ENCODE measurements around the gene RHOH.

The RHOH gene

DNA sequence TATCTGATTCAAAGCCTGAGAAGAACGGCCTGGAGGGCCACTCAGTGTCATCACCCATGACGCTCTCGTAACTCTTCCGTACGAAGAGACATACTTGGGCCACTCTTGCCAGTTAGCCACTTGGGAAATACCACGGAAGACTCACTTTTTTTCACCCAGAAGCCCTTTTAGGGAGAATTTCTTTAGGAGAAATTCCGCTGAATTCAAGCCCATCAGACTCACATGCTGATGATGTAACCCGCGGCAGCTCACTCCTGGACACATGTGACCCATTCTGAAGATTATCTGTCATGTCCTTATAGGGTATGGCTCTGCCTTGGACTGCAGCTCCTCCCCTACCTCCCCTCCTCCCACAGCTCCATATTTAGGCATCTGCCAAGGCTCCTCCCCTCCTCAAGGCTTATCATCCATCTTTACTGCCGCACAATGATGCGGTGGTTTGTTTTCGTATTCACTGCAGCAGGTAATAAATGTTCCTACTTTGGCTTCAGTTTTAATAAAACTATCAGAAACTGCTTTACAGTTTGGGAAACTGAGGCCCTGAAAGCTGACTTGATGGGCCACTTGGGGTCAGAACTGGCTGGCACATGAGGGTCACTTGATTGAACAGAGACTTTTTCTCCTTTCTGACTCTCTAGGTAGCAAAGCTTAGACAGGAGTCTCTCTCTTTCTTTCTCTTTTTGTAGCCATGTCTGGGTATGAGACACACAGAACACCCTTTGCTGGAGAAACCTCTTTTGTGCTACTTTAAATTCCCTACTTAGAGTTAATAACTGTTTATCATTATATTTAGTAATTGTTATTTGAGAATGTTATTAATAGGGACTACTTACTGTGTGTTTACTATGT, 42.1 kb downstream of the RHOH start:
- DNase-seq, result peak; percentile 27 to 69 (median 59)

- DNase-seq, result no peak
These were observed 43.3 kb downstream of the RHOH start for GRCh38 chr4:40240040-40240653.

GRCh38 chr4:40241026-40241425, 44.2 kb downstream of the RHOH start:
- no peak for DNase-seq

DNA sequence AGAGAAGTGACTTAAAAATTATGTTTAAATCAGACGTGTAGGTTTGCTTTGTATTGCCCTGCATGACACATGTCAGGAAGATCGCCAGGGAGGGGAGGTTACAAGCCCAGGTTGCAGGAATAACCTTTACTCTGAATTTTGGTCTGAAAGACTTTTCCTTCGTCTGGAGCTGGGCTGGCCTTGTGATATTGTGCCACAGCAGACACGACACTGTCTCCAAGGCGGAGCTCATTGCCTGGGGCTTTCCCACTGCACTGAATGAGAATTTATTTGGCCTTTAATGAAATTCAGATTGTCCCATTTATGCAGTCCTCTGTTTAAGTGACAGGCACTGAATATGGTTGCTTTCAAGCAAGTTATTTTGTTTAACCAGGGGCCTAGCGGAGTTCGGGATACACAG, 45.1 kb downstream of the RHOH start:
- no peak for DNase-seq

DNA sequence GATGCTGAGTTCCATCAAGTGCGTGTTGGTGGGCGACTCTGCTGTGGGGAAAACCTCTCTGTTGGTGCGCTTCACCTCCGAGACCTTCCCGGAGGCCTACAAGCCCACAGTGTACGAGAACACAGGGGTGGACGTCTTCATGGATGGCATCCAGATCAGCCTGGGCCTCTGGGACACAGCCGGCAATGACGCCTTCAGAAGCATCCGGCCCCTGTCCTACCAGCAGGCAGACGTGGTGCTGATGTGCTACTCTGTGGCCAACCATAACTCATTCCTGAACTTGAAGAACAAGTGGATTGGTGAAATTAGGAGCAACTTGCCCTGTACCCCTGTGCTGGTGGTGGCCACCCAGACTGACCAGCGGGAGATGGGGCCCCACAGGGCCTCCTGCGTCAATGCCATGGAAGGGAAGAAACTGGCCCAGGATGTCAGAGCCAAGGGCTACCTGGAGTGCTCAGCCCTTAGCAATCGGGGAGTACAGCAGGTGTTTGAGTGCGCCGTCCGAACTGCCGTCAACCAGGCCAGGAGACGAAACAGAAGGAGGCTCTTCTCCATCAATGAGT, 46.6 kb downstream of the RHOH start:
- no peak for DNase-seq

DNA sequence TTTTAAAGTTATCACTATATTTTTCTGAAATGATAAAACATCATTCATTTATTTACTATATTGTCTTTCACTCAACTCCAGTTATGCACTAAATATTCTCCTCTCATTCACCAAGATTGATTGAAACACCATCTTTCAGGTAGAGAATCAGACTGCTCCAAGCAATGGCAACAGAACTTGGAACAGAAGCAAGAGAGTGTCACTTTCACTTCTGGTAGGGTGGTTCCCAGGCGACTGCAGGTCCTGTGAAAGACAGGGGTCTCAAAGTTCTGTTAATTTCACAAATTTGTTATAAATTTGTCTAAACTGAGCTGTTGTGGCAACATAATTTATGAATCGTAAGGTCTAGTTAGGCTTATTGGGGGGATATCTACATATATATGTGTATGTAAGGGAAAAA, 47.8 kb downstream of the RHOH start:
- DNase-seq, result no peak

- DNase-seq, result no peak
These were observed 48.7 kb downstream of the RHOH start for GRCh38 chr4:40245550-40245949.

DNA sequence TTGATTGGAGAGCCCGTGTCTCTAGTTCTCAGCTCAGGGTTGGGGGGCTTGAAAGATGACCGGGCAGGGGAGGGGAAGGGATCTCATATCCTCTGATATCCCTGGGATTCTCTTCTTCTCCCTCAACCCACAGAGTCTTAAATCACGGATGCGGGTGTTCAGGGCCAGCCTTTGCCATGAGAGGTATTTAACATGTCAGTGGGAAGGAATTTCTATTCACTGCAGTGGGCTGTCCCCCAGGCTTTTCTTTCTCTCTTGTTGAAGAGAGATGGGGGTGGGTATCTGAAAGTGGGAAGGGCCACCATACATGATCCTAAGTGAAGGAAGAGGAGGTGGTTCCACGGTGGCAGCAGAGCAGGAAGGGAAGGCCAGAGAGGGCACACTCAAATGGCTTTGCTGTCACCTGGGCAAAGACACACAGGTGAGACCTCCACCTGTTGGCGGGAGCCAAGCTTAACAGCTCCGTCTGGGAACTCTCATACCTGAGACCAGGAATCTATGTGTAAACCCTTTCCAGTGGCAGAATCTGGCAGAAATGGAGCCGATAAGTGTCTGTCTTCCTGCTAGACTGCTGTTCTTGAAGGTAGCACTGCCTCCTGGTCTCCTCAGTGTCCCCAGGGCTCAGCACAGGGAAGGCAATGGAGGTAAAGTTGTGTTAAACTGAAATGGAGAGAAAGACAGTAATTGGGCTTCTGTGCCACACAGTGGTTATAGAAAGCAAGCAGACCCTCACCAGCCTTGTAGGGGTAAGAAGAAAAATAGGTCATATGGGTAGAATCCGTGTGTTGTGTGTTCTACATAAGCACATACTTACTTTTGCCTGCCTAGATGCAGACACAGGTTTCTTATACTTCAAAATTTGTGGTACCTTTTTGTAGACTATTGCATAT, 49.4 kb downstream of the RHOH start:
- no peak for DNase-seq

- DNase-seq, result no peak
These were observed 50.1 kb downstream of the RHOH start for GRCh38 chr4:40246938-40247337.

GRCh38 chr4:40247350-40247749, 50.5 kb downstream of the RHOH start:
- peak in 2 of 4 experiments; percentile 49 to 53 for DNase-seq

DNA sequence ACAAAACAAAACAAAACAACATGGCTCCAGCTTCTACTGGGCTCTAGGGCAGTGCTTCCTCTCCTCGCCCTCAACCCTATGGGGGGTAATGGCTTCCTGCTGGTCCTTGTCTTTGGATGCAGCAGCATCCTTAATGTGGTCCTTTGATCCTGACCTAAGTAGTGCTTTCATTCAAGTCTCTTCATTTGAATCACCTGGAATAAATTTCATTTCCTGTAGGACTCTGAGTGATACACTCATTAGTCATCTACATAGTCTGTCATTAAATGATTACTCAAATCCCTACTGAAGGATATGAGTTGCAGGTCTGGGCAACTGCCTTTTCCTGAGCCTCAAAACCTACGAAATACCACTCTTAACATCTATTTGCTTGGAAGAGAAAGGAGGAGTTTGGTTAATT, 54.5 kb downstream of the RHOH start:
- DNase-seq, result no peak

DNA sequence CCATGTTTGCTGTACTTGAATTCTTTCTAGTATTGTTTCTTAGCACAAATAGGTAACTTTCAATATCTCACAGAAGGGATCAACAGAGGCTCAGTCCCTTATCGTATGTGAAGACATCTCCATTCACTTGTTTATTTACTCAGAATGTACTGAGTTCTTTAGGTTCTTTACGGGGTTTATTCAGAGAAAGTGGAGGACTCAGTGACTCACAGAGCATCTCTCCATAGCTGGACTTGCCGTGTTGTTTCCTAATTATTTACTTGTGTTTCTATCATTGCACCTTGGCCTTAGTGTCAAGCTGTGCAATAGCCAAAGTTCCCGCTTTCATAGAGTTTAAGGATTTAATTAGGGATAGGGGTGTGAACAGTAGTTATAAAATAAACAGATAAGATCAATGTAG, 57.1 kb downstream of the RHOH start:
- no peak for DNase-seq

DNA sequence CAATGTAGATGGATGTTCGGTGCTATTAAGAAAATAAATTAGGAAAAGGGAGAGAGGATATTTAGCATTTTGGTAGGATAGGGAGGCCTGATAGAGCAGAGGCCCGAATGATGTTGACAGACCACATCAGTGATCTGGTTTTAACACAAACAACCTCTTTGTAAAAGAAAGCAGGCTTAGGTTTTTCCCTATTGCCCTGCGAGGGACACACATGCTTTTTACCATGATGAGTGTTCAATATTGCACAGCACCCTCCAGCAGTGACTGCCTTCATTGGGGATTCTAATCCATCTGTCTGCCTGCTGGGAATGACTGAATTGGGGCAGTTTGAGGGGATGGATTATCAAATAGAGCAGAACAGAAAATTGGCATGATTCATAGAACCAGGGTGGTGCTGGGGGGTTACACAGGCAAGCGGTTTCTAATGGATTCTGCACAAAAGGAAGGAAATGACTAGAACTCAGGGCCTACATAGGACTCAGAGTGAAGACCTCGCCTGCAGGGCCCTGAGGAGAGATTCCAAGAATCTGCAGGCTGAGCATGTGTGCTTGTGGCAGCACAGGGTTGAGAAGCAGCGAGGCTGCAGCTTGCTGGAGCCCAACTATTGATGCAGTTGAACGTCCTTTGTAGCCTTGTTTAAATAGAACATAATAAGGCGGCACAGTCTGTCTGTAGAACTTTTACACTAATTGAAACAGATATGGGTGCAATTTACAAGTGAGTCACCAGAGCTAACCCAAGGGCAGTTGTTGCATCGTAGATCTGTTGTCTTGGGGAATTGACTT, 58.0 kb downstream of the RHOH start:
- no peak for DNase-seq

DNA sequence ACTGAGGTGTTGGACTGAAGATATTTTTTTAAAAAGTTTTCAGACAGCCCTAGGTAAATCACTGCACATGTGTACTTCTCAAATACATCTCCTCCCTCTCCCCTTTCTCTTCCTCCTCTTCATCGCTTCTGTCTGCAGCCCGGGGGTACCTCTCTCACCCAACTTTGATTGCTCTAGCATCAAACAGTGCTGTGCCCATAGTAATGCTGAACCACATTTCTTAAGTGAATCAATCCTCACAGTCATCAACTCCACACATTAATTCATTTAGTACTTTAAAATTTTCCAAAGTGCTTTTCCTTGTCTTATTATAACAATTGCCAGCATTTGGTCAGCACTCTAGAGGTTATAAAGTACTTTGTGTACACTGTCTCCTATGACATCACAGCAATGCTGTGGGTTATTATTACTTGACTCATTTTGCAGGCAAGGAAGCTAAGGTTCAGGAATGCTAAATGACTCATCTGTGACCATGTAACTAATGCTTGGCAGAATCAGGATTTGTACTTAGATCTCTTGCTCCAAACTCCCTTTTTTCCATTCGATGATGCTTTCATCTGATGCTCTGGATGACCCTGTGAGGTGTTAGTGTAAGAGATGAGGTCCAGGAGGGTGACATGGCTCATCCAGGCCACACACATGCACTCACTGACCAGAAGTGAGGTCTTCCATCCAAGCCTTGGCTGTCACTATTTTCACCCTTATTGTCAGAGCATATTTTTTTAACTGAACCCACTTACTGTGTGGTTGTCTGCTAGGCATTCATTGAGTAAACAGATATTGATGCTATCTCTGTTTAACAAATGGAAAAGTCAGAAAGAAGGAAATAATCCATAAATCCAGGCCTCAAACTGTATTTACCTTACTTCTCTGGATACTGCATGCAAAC, 58.8 kb downstream of the RHOH start:
- DNase-seq, result no peak

GRCh38 chr4:40256329-40256728, 59.5 kb downstream of the RHOH start:
- no peak for DNase-seq

GRCh38 chr4:40256817-40257216, 60.0 kb downstream of the RHOH start:
- DNase-seq, result no peak

- no peak for DNase-seq
These were observed 61.8 kb downstream of the RHOH start for GRCh38 chr4:40258627-40259026.

GRCh38 chr4:40261231-40262076, 64.6 kb downstream of the RHOH start:
- no peak for DNase-seq

DNA sequence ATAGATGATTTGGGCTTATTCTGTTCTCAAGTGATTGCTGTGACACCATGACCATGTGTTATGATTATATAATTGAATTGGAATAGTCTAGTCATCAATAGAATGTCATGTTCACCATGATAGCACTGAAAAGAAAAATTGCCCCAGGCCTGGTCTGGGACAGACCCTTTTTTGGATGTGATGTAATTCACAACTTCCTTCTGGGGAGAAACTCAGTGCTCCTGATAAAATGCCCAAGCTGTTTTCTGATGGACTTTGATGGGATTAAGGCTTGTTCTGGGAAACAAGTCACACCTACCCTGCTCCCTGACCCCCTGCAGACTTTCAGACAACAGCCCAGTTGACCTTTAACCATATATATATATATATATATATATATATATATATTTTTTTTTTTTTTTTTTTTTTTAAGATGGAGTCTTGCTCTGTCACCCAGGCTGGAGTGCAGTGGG, 65.3 kb downstream of the RHOH start:
- no peak for DNase-seq

DNA sequence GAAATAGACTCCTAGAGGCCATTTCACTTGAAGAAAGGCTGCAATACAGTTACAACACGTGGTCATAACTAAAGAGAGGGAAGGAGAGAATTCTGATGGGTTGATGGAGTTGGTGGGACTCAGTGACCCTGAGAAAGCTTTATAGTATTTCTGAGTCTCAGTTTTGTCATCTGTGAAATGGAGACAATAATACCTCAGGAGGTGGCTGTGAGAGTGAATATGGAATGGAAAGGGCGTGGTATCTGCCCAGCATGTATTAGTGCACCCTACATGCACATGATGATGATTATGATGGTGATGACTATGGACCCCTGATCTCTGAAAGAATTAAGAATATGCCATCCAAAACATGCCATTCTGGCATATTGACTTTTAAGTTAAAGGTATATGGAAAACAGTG, 66.0 kb downstream of the RHOH start:
- DNase-seq, result no peak

Data from activated CD4-positive, CD25-positive, alpha-beta regulatory T cell (primary cell).